ENCODE data around the gene APBB2.
"Not testable (repeated sequence)": the region's sequence is repeated elsewhere in the genome, so short reads cannot be mapped to it uniquely, and the experiment has no call there.

The APBB2 gene

GRCh38 chr4:40912460-40913184 lies 301.7 kb downstream of the APBB2 start:
- no peak overlapping the region for H3K4me3 ChIP-seq (ENCODE audit: low read depth, low read length)
- TF ChIP-seq CTCF (IDR thresholded peaks at IDR 0.05; ENCODE audit: low read depth, low read length) (no peak), POLR2A (IDR thresholded peaks at IDR 0.05; ENCODE audit: extremely low read depth, insufficient read length) (no peak), MYC (IDR thresholded peaks at IDR 0.05; ENCODE audit: low read depth, low read length) (no peak), MAX (IDR thresholded peaks at IDR 0.05; ENCODE audit: low read depth, low read length) (no peak)
- DNase-seq (ENCODE audit: low read depth), result no peak

- no peak overlapping the region for H3K4me3 ChIP-seq (ENCODE audit: low read depth, low read length)
- TF ChIP-seq POLR2A (IDR thresholded peaks at IDR 0.05; ENCODE audit: extremely low read depth, insufficient read length) (no peak), MYC (IDR thresholded peaks at IDR 0.05; ENCODE audit: low read depth, low read length) (no peak), MAX (IDR thresholded peaks at IDR 0.05; ENCODE audit: low read depth, low read length) (no peak), CTCF (IDR thresholded peaks at IDR 0.05; ENCODE audit: low read depth, low read length) (no peak)
- no peak for DNase-seq (ENCODE audit: low read depth)
Measured at GRCh38 chr4:40910706-40911105, 303.6 kb downstream of the APBB2 start.

- DNase-seq (ENCODE audit: low read depth), result peak; percentile 48
- TF ChIP-seq CTCF (IDR thresholded peaks at IDR 0.05; ENCODE audit: low read depth, low read length), result no peak
- no peak for TF ChIP-seq MAX (IDR thresholded peaks at IDR 0.05; ENCODE audit: low read depth, low read length)
- TF ChIP-seq POLR2A (IDR thresholded peaks at IDR 0.05; ENCODE audit: extremely low read depth, insufficient read length), result no peak
- TF ChIP-seq MYC (IDR thresholded peaks at IDR 0.05; ENCODE audit: low read depth, low read length), result no peak
- no peak overlapping the region for H3K4me3 ChIP-seq (ENCODE audit: low read depth, low read length)
Measured at GRCh38 chr4:40909363-40909876, 304.9 kb downstream of the APBB2 start.

- H3K4me3 ChIP-seq (ENCODE audit: low read depth, low read length), result no peak overlapping the region
- DNase-seq (ENCODE audit: low read depth), result peak; percentile 90
- TF ChIP-seq MAX (IDR thresholded peaks at IDR 0.05; ENCODE audit: low read depth, low read length) (peak; percentile 47; the same call in 1 of the 2 replicates), POLR2A (IDR thresholded peaks at IDR 0.05; ENCODE audit: extremely low read depth, insufficient read length) (no peak), MYC (IDR thresholded peaks at IDR 0.05; ENCODE audit: low read depth, low read length) (0 out of 2 replicates have a peak, but pooled peaks have one; percentile 21), CTCF (IDR thresholded peaks at IDR 0.05; ENCODE audit: low read depth, low read length) (peak; percentile 98)
Measured at GRCh38 chr4:40908702-40909362, 305.5 kb downstream of the APBB2 start.

GRCh38 chr4:40908297-40908696 lies 306.0 kb downstream of the APBB2 start:
- no peak overlapping the region for H3K4me3 ChIP-seq (ENCODE audit: low read depth, low read length)
- DNase-seq (ENCODE audit: low read depth), result no peak
- no peak for TF ChIP-seq POLR2A (IDR thresholded peaks at IDR 0.05; ENCODE audit: extremely low read depth, insufficient read length)

GRCh38 chr4:40905414-40905813 lies 308.9 kb downstream of the APBB2 start:
- no peak for DNase-seq (ENCODE audit: low read depth)
- TF ChIP-seq MAX (IDR thresholded peaks at IDR 0.05; ENCODE audit: low read depth, low read length) (no peak), POLR2A (IDR thresholded peaks at IDR 0.05; ENCODE audit: extremely low read depth, insufficient read length) (no peak), CTCF (IDR thresholded peaks at IDR 0.05; ENCODE audit: low read depth, low read length) (no peak), MYC (IDR thresholded peaks at IDR 0.05; ENCODE audit: low read depth, low read length) (no peak)

GRCh38 chr4:40900531-40900930 lies 313.8 kb downstream of the APBB2 start:
- not testable (repeated sequence) for H3K4me3 ChIP-seq (ENCODE audit: low read depth, low read length); DNase-seq (ENCODE audit: low read depth)

More at GRCh38 chr4:40905414-40905813, 308.9 kb downstream of the APBB2 start:
- H3K4me3 ChIP-seq (ENCODE audit: low read depth, low read length), result no peak overlapping the region

Measured in NB4 (cell line).